Ammon's horn (tissue), 1 donor: ENCODE results near the gene PCSK9.
"Not testable (repeated sequence)": the region's sequence is repeated elsewhere in the genome, so short reads cannot be mapped to it uniquely, and the experiment has no call there.

Experiments used
- DNase-seq: peaks from one replicate; pipeline ENCODE4 v3.0.0-alpha.2; 2016; ENCODE audit warnings: low spot score

PCSK9 gene

GRCh38 chr1:55010194-55010886, 29.0 kb upstream of the PCSK9 start:
- DNase-seq, result no peak

GRCh38 chr1:55010887-55011217, 28.5 kb upstream of the PCSK9 start:
- no peak for DNase-seq

- no peak for DNase-seq
Observed at GRCh38 chr1:55012661-55013060, 26.7 kb upstream of the PCSK9 start.

GRCh38 chr1:55015123-55015522, 24.2 kb upstream of the PCSK9 start:
- DNase-seq, result no peak

GRCh38 chr1:55015731-55016620, 23.4 kb upstream of the PCSK9 start:
- DNase-seq, result no peak

- no peak for DNase-seq
Observed at GRCh38 chr1:55018395-55018794, 21.0 kb upstream of the PCSK9 start.

- peak; percentile 79 for DNase-seq
Observed at GRCh38 chr1:55021942-55022546, 17.3 kb upstream of the PCSK9 start.

- DNase-seq, result not testable (repeated sequence)
Observed at GRCh38 chr1:55024163-55024562, 15.2 kb upstream of the PCSK9 start.

- DNase-seq, result not testable (repeated sequence)
Observed at GRCh38 chr1:55026682-55027081, 12.7 kb upstream of the PCSK9 start.

GRCh38 chr1:55031098-55031497, 8.2 kb upstream of the PCSK9 start:
- not testable (repeated sequence) for DNase-seq

GRCh38 chr1:55033265-55033614, 6.1 kb upstream of the PCSK9 start:
- DNase-seq, result no peak

- DNase-seq, result no peak
Observed at GRCh38 chr1:55034476-55035133, 4.7 kb upstream of the PCSK9 start.

- DNase-seq, result no peak
Observed at GRCh38 chr1:55035904-55036303, 3.4 kb upstream of the PCSK9 start.

GRCh38 chr1:55037733-55038551, 1.4 kb upstream of the PCSK9 start:
- no peak for DNase-seq

- DNase-seq, result no peak
Observed at GRCh38 chr1:55038552-55038838, 853 bp upstream of the PCSK9 start.

- DNase-seq, result no peak
Observed at GRCh38 chr1:55038974-55039341, 390 bp upstream of the PCSK9 start.

GRCh38 chr1:55040083-55040932, 960 bp downstream of the PCSK9 start:
- DNase-seq, result no peak

- no peak for DNase-seq
Observed at GRCh38 chr1:55040933-55041494, 1.7 kb downstream of the PCSK9 start.

- DNase-seq, result no peak
Observed at GRCh38 chr1:55041613-55042012, 2.3 kb downstream of the PCSK9 start.

- DNase-seq, result no peak
Observed at GRCh38 chr1:55043011-55043410, 3.7 kb downstream of the PCSK9 start.

- no peak for DNase-seq
Observed at GRCh38 chr1:55043726-55044125, 4.4 kb downstream of the PCSK9 start.
